ENCODE results near the gene TRAF1. TPM values are rescaled to one million over a fixed set of nuclear protein-coding genes. Genes with fewer than 3 reads are reported as not detected.

Gene TRAF1
- total RNA-seq, 1 experiment from 2014 or later, result 1.4 TPM

- Histone ChIP-seq H3K79me2 (ENCODE audit: insufficient read depth, low read length) (no peaks in the 10 kb centered on the region), H3K23me2 (ENCODE audit: insufficient read length, low read depth, low read length, poor library complexity, severe bottlenecking) (peaks cover 8% of the 10 kb centered on the region), H2BK5ac (ENCODE audit: insufficient read length, low read length) (no peak overlapping the region), H2AK5ac (ENCODE audit: insufficient read length, low read length) (no peak overlapping the region), H3K4me1 (ENCODE audit: insufficient read depth, low read length) (no peaks in the 10 kb centered on the region), H3K23ac (ENCODE audit: insufficient read length, low read depth, low read length) (no peak overlapping the region), H3K4me2 (ENCODE audit: insufficient read depth, insufficient read length, low read length) (no peak overlapping the region), H4K20me1 (ENCODE audit: control insufficient read depth, insufficient read depth, insufficient read length) (no peaks in the 10 kb centered on the region), H4K91ac (ENCODE audit: insufficient read length, low read depth, low read length) (no peak overlapping the region), H3K9me3 (ENCODE audit: control insufficient read depth, low read depth, low read length) (no peaks in the 10 kb centered on the region), H2BK20ac (ENCODE audit: low read depth, low read length, poor library complexity, severe bottlenecking) (no peak overlapping the region), H2BK12ac (ENCODE audit: insufficient read length, low read depth, low read length) (no peak overlapping the region), H2AFZ (ENCODE audit: low read length) (no peak overlapping the region), H3K14ac (ENCODE audit: insufficient read depth, low read length) (no peak overlapping the region), H4K8ac (replicated peaks; ENCODE audit: insufficient read length, low read depth, low read length) (no peak overlapping the region), H4K5ac (ENCODE audit: insufficient read length, low read depth, low read length) (no peak overlapping the region), H3K18ac (ENCODE audit: insufficient read length, low read depth, low read length) (no peak overlapping the region), H2BK120ac (ENCODE audit: low read depth, low read length, poor library complexity, severe bottlenecking) (no peak overlapping the region), H3K4ac (ENCODE audit: low read depth, low read length) (no peak overlapping the region), H3K79me1 (ENCODE audit: insufficient read depth, low read depth, low read length, poor library complexity, severe bottlenecking) (no peaks in the 10 kb centered on the region), H3T11ph (ENCODE audit: low read length) (no peak overlapping the region), H3K27me3 (ENCODE audit: insufficient read depth, low read length) (no peaks in the 10 kb centered on the region), H3K27ac (ENCODE audit: insufficient read length, low read depth, low read length) (no peak overlapping the region), H2BK15ac (ENCODE audit: low read depth, low read length) (no peak overlapping the region), H3K9ac (ENCODE audit: extremely low read depth, insufficient read length, low read length) (no peak overlapping the region), H3K56ac (ENCODE audit: insufficient read length, low read depth, low read length) (no peak overlapping the region)
- Mint-ChIP-seq H3K4me1 (peaks cover 3 to 4% of the 10 kb centered on the region in 2 experiments; a peak in 2 of 4 replicates), H3K27me3 (ENCODE audit: low read depth) (peaks cover 5% of the 10 kb centered on the region), H3K9me3 (no peaks in the 10 kb centered on the region), H3K27ac (no peak overlapping the region), H3K36me3 (ENCODE audit: insufficient read depth in 1 of 3, low read depth in 3 of 3) (no peaks in the 10 kb centered on the region), H3K4me3 (no peak overlapping the region)
- TF ChIP-seq, protein P1, sequence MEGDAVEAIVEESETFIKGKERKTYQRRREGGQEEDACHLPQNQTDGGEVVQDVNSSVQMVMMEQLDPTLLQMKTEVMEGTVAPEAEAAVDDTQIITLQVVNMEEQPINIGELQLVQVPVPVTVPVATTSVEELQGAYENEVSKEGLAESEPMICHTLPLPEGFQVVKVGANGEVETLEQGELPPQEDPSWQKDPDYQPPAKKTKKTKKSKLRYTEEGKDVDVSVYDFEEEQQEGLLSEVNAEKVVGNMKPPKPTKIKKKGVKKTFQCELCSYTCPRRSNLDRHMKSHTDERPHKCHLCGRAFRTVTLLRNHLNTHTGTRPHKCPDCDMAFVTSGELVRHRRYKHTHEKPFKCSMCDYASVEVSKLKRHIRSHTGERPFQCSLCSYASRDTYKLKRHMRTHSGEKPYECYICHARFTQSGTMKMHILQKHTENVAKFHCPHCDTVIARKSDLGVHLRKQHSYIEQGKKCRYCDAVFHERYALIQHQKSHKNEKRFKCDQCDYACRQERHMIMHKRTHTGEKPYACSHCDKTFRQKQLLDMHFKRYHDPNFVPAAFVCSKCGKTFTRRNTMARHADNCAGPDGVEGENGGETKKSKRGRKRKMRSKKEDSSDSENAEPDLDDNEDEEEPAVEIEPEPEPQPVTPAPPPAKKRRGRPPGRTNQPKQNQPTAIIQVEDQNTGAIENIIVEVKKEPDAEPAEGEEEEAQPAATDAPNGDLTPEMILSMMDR (conservative IDR thresholded peaks at IDR 0.05), result no peak
- no CpG with 5 or more reads among the region's 8 CpGs for WGBS (ENCODE audit: extremely low coverage, insufficient read length, low lambda C conversion rate)
- DNase-seq, result no peak
These were observed 6.9 kb upstream of the TRAF1 start for GRCh38 chr9:120933310-120934055.
